ENCODE measurements around the gene ADH1A.
"Not testable (repeated sequence)": the region's sequence is repeated elsewhere in the genome, so short reads cannot be mapped to it uniquely, and the experiment has no call there.

Gene ADH1A

GRCh38 chr4:99290848-99291786 is at the start of gene ADH1A:
ADH1A (minus strand) TSS chr4:99290985; CDS start chr4:99290914, 71 bp downstream.
- no peak for FAIRE-seq

DNA sequence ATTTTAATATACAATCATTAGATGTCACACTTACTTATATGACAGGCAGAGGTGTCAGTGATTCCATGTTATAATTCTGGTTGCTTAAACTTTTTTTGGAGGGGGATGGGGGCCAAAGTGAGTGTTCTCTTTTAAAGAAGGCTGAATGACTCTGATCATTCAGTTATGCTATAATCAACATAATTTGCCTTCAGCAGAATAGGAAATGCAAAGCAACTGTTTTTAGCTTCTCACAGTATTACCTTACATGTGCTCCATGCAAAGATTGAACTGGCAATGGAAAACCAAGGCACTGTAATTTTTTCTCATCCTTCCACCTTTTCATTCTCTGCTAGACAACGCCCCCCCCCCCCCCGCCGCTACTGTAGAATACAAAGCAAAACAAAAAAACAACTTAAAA is 48.4 kb upstream of the ADH1A start:
- FAIRE-seq, result no peak

GRCh38 chr4:99336553-99336952 is 45.8 kb upstream of the ADH1A start:
- no peak for FAIRE-seq

GRCh38 chr4:99334880-99335279 is 44.1 kb upstream of the ADH1A start:
- no peak for FAIRE-seq

- no peak for FAIRE-seq
These were observed 39.9 kb upstream of the ADH1A start for GRCh38 chr4:99330648-99331047.

DNA sequence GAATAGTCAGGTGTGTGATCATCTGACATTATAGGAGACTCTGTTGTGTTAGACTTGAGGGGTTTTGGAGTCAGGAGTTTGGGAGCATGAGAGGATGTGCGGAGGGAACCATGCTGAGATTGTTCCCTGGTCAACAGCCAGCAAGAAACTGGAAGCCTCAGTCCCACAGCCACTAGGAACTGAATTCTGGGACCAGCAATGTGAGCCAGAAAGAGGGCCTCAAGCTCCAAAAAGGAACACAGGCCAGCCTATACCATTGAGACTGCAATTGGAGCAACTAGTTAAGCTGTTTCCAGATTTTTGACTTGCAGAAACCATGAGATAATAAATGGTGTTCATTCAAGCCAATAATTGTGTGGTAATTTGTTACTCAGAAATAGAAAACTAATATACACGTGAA is 39.1 kb upstream of the ADH1A start:
- no peak for FAIRE-seq

- FAIRE-seq, result no peak
These were observed 34.2 kb upstream of the ADH1A start for GRCh38 chr4:99324979-99325378.

DNA sequence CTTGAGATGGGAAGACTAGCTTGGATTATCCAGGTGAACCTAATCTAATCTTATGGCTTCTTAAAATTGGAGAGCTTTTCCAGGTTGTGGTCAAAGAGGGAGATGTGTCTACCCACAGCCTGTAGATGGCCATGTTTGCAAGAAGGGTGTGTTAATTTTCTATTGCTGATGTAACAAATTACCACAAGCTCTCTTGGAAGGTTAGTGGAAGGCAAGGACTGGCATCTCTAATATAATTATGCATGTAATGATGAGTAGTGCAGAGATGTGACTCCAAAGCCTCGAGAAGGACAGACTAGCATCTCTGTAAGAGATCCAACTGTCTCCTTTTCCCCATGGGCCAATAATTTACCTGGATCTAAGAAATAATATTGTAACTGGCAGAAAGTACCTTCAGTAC is 33.6 kb upstream of the ADH1A start:
- FAIRE-seq, result no peak

GRCh38 chr4:99323756-99324155 is 33.0 kb upstream of the ADH1A start:
- no peak for FAIRE-seq

GRCh38 chr4:99321241-99322191 is 30.7 kb upstream of the ADH1A start, which contains the start of gene ADH1B:
ADH1B (minus strand) TSS chr4:99321401; CDS start chr4:99321331, 70 bp downstream.
- no peak for FAIRE-seq

- FAIRE-seq, result not testable (repeated sequence)
These were observed 27.0 kb upstream of the ADH1A start for GRCh38 chr4:99317811-99318210.

GRCh38 chr4:99317354-99317753 is 26.6 kb upstream of the ADH1A start:
- no peak for FAIRE-seq

GRCh38 chr4:99315839-99316238 is 25.1 kb upstream of the ADH1A start:
- no peak for FAIRE-seq

- FAIRE-seq, result no peak
These were observed 23.4 kb upstream of the ADH1A start for GRCh38 chr4:99314211-99314610.

GRCh38 chr4:99310389-99310788 is 19.6 kb upstream of the ADH1A start:
- FAIRE-seq, result no peak

- no peak for FAIRE-seq
These were observed 15.0 kb upstream of the ADH1A start for GRCh38 chr4:99305638-99306400.

DNA sequence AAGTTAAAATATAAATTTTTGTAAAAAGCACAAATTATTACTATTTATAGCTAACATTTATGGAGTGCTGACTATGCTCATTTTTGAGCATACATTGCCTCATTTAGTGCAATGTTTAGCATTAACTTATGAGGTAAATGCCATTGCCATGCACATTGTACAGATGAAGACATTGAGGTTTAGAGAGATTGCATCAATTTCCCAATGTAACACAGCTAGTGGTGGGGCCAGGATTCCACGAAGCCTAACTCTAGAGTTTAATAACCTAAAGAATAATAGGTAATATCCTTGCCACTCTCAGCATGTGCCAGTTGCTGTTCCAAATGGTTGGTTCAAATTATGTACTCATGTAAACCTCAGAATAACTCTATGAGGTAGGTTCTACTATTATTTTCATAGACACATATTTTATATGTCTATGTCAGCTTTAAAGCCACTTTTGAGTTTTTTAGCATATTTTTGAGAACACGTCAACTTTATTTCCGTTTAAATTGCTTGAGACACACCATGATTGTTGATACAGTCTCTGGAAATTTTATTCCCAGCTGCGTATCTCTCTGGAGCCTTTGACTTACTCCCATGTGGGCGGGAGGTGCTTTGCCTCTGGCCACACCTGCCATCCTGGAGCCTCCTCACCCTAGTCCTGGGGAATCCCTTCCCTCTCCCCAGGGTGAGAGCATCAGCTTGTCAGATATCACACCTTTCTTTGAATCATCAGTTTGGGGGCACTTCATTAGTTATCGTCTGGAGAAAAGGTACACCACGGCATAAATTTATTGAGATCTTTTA is 10.8 kb upstream of the ADH1A start:
- FAIRE-seq, result no peak

DNA sequence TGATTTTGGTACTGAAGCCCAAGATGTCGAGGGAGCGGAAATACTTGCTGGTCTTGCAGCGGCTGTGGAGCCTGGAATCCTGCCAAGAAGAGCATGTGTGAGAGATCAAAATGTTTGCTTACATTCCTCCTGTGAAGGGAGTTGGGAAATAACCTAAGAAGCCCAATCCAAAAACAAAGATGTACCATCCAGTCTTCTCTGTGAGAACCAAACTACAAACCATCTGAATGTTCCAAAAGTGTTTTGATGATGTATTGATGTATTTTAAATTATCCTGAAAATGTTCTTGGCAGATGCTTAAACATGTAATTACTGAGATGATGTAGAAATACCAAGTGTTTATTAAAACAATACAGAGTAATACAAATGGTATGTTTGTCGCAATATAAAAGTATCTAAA is 10.1 kb upstream of the ADH1A start:
- no peak for FAIRE-seq

- FAIRE-seq, result no peak
These were observed 2.6 kb upstream of the ADH1A start for GRCh38 chr4:99293357-99293756.

DNA sequence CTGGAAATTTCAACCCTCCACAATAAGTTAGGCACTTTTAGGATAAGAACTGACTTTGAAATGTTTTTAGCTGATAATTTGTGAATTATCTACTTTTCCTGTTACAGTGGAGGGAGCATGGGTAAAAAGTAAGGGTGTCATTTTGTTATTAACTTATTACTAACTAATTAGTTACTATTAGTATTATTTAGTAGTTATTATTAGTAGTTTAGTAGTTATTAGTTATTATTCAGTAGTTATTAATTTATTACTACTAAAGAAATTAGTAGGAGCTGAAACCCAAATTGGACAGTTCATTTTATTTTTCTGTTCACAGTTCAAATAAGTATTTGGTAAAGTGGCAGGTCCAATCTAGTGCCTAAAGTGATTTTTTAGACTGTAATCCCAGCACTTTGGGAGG is 5.4 kb downstream of the ADH1A start:
- FAIRE-seq, result no peak

GRCh38 chr4:99282731-99283130 is 8.1 kb downstream of the ADH1A start:
- no peak for FAIRE-seq

DNA sequence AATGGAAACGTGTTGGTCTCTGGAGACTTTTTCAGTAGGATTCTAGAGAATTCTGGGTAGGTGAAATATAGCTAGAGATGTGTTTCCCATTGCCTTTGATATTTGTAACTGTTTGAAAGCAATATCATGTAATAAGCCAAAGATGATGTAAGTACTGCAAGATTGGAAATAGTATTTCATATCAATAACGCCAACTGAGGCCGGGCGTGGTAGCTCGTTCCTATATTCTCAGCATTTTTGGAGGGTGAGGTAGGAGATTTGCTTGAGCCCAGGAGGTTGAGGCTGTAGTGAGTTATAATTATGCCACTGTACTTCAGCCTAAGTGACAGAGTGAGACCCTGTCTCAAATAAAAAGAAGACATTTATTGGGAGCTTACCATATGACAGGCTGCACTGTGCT is 9.5 kb downstream of the ADH1A start:
- FAIRE-seq, result no peak

All from A204.1 (cell line).